ENCODE measurements around the gene PACRG.

DNA sequence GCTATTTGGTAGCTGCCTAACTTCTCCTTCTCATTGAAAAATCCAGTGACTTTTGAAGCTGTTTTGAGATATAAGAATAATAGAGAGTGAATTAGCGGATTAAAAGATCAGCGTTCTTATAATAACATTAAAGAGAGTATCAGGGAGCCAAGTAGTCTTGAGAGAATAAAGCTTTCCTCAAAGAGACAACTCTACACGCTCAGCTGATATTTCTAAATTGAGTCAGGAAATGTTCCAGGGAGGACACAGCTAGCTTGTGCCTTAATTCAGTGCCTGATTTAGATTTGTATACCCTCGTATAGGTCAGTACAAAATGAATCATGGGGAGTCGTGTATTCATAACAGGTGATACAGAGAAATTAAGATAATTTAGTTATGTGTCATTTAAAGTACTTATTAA, 611.7 kb downstream of the PACRG start:
- TF ChIP-seq, protein P1, sequence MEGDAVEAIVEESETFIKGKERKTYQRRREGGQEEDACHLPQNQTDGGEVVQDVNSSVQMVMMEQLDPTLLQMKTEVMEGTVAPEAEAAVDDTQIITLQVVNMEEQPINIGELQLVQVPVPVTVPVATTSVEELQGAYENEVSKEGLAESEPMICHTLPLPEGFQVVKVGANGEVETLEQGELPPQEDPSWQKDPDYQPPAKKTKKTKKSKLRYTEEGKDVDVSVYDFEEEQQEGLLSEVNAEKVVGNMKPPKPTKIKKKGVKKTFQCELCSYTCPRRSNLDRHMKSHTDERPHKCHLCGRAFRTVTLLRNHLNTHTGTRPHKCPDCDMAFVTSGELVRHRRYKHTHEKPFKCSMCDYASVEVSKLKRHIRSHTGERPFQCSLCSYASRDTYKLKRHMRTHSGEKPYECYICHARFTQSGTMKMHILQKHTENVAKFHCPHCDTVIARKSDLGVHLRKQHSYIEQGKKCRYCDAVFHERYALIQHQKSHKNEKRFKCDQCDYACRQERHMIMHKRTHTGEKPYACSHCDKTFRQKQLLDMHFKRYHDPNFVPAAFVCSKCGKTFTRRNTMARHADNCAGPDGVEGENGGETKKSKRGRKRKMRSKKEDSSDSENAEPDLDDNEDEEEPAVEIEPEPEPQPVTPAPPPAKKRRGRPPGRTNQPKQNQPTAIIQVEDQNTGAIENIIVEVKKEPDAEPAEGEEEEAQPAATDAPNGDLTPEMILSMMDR (IDR thresholded peaks at IDR 0.05), result no peak
- no peak for TF ChIP-seq POLR2A (IDR thresholded peaks at IDR 0.05; ENCODE audit: low read length)
- no peak for TF ChIP-seq ZFP36 (IDR thresholded peaks at IDR 0.05; ENCODE audit: borderline replicate concordance, partially characterized antibody)
